AG04449 (cell line): ENCODE data around the gene LAMA2.

Source experiments
- CTCF ChIA-PET: fragments of 350-600 bp; formaldehyde crosslinking; extraction: SDS; loops from one replicate; lab custom pipeline; 2021; ENCODE audit warnings: antibody characterized with exemption; lab: Yijun Ruan, JAX
- POLR2A ChIA-PET: fragments of 400-600, 350-600 bp; formaldehyde crosslinking; extraction: SDS; loops from one replicate; lab custom pipeline; 2020; ENCODE audit warnings: antibody characterized with exemption, inconsistent platforms; lab: Yijun Ruan, JAX
- DNase-seq: peaks from one replicate; pipeline ENCODE4 v3.0.0-alpha.2; 2010; ENCODE audit warnings: low read depth, low spot score
- H3K4me3 ChIP-seq: 2 replicates; pipeline ENCODE4 v1.5.1; 2011; ENCODE audit warnings: low read depth, mild to moderate bottlenecking, control low read depth, low read length
- TF ChIP-seq, protein P1 (sequence below): IDR thresholded peaks from one replicate; pipeline ENCODE4 v1.5.1; 2011; ENCODE audit warnings: mild to moderate bottlenecking, moderate library complexity, low read length, control low read depth, inconsistent platforms; ENCODE audit not compliant: insufficient read depth; ENCODE audit errors: missing control alignments

LAMA2 gene

DNA sequence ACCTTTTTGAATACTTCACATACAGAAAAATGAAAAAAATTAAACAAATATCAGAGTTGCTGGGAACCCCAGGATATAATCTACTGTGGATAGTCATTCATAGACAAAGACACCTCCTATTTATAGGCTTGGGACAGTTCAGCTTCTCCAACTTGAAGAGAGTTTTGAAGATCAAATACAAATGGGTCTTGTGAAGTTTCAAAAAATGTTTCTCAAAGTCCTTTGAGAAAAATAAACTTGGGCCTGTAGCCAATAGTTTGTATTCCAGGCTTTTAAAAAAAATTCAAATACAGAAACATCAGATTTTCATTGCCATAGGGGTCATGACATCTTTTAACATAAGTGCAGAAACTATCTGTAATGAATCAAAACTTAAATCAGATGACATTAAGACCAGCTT is 334.8 kb downstream of the LAMA2 start:
- POLR2A ChIA-PET = interaction anchor here (0.7 kb wide), 1 partner anchor 9 kb away, joined by 3 read pairs; no protein-coding TSS in a partner anchor
- no peak for DNase-seq
- no peak overlapping the region for H3K4me3 ChIP-seq
- TF ChIP-seq, protein P1, sequence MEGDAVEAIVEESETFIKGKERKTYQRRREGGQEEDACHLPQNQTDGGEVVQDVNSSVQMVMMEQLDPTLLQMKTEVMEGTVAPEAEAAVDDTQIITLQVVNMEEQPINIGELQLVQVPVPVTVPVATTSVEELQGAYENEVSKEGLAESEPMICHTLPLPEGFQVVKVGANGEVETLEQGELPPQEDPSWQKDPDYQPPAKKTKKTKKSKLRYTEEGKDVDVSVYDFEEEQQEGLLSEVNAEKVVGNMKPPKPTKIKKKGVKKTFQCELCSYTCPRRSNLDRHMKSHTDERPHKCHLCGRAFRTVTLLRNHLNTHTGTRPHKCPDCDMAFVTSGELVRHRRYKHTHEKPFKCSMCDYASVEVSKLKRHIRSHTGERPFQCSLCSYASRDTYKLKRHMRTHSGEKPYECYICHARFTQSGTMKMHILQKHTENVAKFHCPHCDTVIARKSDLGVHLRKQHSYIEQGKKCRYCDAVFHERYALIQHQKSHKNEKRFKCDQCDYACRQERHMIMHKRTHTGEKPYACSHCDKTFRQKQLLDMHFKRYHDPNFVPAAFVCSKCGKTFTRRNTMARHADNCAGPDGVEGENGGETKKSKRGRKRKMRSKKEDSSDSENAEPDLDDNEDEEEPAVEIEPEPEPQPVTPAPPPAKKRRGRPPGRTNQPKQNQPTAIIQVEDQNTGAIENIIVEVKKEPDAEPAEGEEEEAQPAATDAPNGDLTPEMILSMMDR = no peak
- CTCF ChIA-PET = interaction anchor here (1.6 kb wide), 1 partner anchor 34 kb away, joined by 4 read pairs; no protein-coding TSS in a partner anchor

DNA sequence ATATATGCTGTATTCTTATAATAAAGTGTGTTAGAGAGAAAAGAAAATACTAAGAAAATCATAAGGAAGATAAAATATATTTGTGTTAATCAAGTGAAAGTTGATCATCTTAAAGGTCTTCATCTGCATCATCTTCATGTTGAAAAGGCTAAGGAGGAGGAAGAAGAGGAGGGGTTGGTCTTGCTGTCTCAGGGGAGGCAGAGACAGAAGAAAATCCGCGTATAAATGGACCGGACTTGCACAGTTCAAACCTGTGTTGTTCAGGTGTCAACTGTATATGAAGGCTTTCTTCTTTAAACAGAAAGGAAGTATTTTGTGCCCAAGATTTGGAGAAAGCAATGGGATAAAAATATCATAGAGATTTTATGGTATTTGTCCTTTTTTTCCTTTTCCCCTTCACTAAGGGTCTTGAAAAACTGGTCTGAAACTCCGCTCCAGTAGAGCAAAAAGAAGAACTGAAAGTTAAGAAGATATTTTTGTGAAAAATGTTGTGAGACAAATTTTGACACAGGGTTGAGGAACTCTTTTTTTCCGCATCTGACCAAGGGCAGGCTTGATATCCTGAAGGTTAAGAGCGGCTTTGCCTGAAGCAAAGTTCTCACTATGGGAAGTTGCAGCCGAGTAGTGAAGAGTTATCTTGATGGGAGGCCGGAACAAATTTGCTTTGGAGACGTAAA is 350.7 kb downstream of the LAMA2 start:
- CTCF ChIA-PET = no interaction called here
- TF ChIP-seq, protein P1 = no peak
- POLR2A ChIA-PET = no interaction called here
- DNase-seq = no peak
- no peak overlapping the region for H3K4me3 ChIP-seq

DNA sequence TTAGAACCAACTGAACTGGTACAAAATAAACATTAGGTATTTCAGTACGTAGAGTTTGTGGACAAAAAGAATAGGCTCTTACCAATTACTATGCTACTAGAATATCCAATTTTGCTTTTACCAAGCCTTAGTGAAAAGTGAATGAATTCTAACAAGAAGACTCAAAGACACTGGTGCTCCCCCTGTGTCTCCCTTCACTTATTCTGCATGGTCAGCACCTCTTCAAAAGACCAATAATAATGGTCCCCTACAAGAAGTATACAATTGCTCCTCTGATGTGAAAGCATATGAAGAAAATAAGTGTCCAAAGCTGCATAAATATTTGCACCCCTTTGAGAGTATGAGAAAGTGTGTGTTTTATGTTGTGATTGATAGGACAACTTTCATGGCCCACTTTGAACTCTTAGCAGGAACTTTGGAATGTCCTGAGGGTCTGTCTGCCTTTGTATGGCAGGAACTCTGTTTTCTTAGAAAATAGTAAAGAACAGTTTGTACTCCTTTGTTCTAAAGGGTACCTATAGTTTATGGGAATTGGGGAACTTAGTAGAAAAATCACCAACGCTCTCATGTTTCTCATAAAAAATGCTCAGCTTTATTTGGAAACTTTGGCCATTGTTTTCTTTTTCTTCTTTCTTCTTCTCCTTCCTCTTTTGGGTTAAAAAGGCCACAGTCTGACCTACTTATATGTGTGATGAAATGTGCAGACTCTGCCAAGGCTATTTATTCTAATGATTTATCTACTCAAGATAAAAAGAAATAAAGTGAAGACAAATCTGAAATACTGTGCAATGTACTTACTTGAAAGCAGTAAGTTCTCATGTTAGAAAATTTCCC is 352.4 kb downstream of the LAMA2 start:
- DNase-seq = no peak
- CTCF ChIA-PET = no interaction called here
- H3K4me3 ChIP-seq = no peak overlapping the region
- TF ChIP-seq, protein P1 = no peak
- POLR2A ChIA-PET = no interaction called here

DNA sequence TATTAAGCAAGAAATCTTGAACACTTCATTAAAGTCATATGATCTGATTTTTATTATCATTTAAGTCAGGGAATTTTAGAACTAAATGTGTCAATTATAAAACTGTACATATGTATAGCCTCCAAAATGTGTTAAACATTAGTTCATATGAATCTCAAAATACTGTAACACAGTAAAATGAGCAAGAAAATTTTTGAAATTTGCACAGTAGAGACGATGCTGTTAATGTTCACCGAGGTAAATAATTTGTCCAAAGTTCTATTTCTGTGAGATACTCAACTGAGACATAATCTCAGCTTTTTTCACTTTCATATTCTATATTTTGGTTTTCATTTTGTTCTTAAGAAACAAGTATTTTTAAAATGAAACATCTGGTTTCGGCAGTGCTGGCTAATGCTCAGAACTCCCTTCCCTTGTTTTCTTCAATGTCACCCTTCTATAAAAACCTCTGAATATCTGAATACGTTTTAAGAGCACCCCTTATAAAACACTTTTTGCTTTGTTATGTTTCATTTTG is 353.1 kb downstream of the LAMA2 start:
- no peak for DNase-seq
- ChIA-PET POLR2A (no interaction called here), CTCF (no interaction called here)
- no peak overlapping the region for H3K4me3 ChIP-seq
- TF ChIP-seq, protein P1 = no peak

DNA sequence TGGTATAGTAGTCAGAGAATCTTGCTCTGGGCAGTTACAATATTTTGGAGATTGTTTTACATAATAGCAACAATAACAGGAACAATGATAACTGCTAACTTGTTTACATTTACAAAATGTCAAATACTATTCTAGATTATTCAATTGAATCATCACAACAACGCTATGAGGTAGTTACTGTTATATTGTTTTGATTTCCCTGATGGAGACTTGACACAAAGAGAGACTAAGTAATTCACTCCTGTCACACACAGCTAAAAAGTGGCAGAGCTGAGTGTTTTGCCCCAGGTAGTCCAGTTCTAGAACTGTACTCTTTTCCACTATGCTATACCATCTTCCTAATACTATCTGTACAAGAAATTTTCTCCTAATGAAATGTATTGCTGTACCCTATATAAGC is 356.1 kb downstream of the LAMA2 start:
- TF ChIP-seq, protein P1 = no peak
- DNase-seq = no peak
- POLR2A ChIA-PET = no interaction called here
- no peak overlapping the region for H3K4me3 ChIP-seq
- CTCF ChIA-PET = interaction anchor here (1.0 to 1.2 kb wide), 2 partner anchors 11 to 13 kb away, joined by 3 read pairs; no protein-coding TSS in a partner anchor

DNA sequence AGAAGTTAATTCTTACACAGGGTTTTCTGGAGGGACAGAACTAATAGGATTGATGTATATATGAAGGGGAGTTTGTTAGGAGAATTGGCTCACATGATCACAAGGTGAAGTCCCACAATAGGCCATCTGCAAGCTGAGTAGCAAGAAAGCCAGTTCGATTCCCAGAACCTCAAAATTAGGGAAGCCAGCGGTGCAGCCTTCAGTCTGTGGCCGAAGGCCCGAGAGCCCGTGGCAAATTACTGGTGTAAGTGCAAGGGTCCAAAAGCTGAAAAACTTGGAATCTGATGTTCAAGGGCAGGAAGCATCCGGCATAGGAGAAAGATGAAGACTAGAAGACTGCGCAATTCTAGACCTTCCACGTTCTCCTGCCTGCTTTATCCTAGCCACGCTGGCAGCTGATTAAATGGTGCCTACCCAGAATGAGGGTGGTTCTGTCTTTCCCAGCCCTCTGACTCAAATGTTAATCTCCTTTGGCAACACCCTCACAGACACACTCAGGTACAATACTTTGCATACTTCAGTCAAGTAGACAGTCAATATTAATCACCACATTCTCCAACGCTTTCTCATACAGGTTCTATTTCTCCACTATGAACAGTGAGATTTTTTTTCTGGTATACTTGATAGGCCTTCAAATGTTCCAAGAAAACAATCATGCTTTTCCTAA is 357.0 kb downstream of the LAMA2 start:
- POLR2A ChIA-PET = no interaction called here
- no peak for DNase-seq
- TF ChIP-seq, protein P1 = no peak
- CTCF ChIA-PET = interaction anchor here (1.2 kb wide), 1 partner anchor 10 kb away, joined by 3 read pairs; no protein-coding TSS in a partner anchor
- H3K4me3 ChIP-seq = no peak overlapping the region
